Measurements from ENCODE around the gene RAB2B. TPM values are rescaled to one million over a fixed set of nuclear protein-coding genes. Genes with fewer than 3 reads are reported as not detected.

RAB2B gene
- total RNA-seq, 1 experiment from 2014 or later = 40.3 TPM

Small RNA genes within 50 kb of the gene (small RNA-seq; reads per million reads assigned to genes)
- gene RN7SL650P = not detected

Other genes with a start within 250 kb of the RAB2B start
- gene HNRNPC, start 207.5 kb downstream of the RAB2B start, total RNA-seq (2014; rRNA removed; shearing (Covaris generic); ENCODE audit: low replicate concordance) = 661 and 1,144 TPM in 2 replicates
- gene RPGRIP1, start 196.9 kb downstream of the RAB2B start, total RNA-seq (2014; rRNA removed; shearing (Covaris generic); ENCODE audit: low replicate concordance) = not detected in 2 replicates
- gene SUPT16H, start 92.9 kb downstream of the RAB2B start, total RNA-seq (2014; rRNA removed; shearing (Covaris generic); ENCODE audit: low replicate concordance) = 102 and 126 TPM in 2 replicates
- gene CHD8, start 20.8 kb downstream of the RAB2B start, total RNA-seq (2014; rRNA removed; shearing (Covaris generic); ENCODE audit: low replicate concordance) = 152 and 158 TPM in 2 replicates
- 32.3 and 56.7 TPM in 2 replicates for gene TOX4, start 236 bp upstream of the RAB2B start, total RNA-seq (2014; rRNA removed; shearing (Covaris generic); ENCODE audit: low replicate concordance)
- gene METTL3, start 34.4 kb upstream of the RAB2B start, total RNA-seq (2014; rRNA removed; shearing (Covaris generic); ENCODE audit: low replicate concordance) = 83.1 and 105 TPM in 2 replicates
- not detected in 2 replicates for gene SALL2, start 49.4 kb upstream of the RAB2B start, total RNA-seq (2014; rRNA removed; shearing (Covaris generic); ENCODE audit: low replicate concordance)
- not detected in 2 replicates for gene OR10G3, start 103.1 kb upstream of the RAB2B start, total RNA-seq (2014; rRNA removed; shearing (Covaris generic); ENCODE audit: low replicate concordance)
- gene OR10G2, start 158.0 kb upstream of the RAB2B start, total RNA-seq (2014; rRNA removed; shearing (Covaris generic); ENCODE audit: low replicate concordance) = not detected in 2 replicates
- not detected in 2 replicates for gene OR4E2, start 176.9 kb upstream of the RAB2B start, total RNA-seq (2014; rRNA removed; shearing (Covaris generic); ENCODE audit: low replicate concordance)
- gene OR4E1, start 196.9 kb upstream of the RAB2B start, total RNA-seq (2014; rRNA removed; shearing (Covaris generic); ENCODE audit: low replicate concordance) = not detected in 2 replicates

Measured in Karpas-422 (cell line).